GM19351 (cell line): Measurements from ENCODE around the gene VEGFA.
"Not testable (repeated sequence)": the region's sequence is repeated elsewhere in the genome, so short reads cannot be mapped to it uniquely, and the experiment has no call there.

ENCODE experiments used
- ATAC-seq: cut with Tn5 transposase; IDR thresholded peaks from one replicate; pipeline ENCODE4 v1.9.1; 2021; ENCODE audit warnings: mild to moderate bottlenecking, moderate library complexity; ENCODE audit not compliant: unreplicated experiment

Gene VEGFA

GRCh38 chr6:43818973-43819372 lies 49.0 kb downstream of the VEGFA start:
- ATAC-seq: not testable (repeated sequence)

- ATAC-seq: no peak
Observed at GRCh38 chr6:43819958-43820357, 49.9 kb downstream of the VEGFA start.

- ATAC-seq: no peak
Observed at GRCh38 chr6:43820486-43820885, 50.5 kb downstream of the VEGFA start.

- ATAC-seq: no peak
Observed at GRCh38 chr6:43821101-43821886, 51.3 kb downstream of the VEGFA start.

GRCh38 chr6:43823390-43823789 lies 53.4 kb downstream of the VEGFA start:
- ATAC-seq: no peak

GRCh38 chr6:43823879-43824702 lies 54.1 kb downstream of the VEGFA start:
- ATAC-seq: no peak

GRCh38 chr6:43824703-43825064 lies 54.7 kb downstream of the VEGFA start:
- ATAC-seq: no peak

- ATAC-seq: no peak
Observed at GRCh38 chr6:43825187-43826115, 55.4 kb downstream of the VEGFA start.

GRCh38 chr6:43826730-43827129 lies 56.7 kb downstream of the VEGFA start:
- ATAC-seq: no peak

GRCh38 chr6:43827898-43828297 lies 57.9 kb downstream of the VEGFA start:
- no peak for ATAC-seq

- ATAC-seq: no peak
Observed at GRCh38 chr6:43828711-43829110, 58.7 kb downstream of the VEGFA start.

GRCh38 chr6:43829470-43829869 lies 59.5 kb downstream of the VEGFA start:
- no peak for ATAC-seq

GRCh38 chr6:43830775-43831174 lies 60.8 kb downstream of the VEGFA start:
- ATAC-seq: no peak

GRCh38 chr6:43831191-43831590 lies 61.2 kb downstream of the VEGFA start:
- ATAC-seq: no peak

GRCh38 chr6:43833223-43833995 lies 63.4 kb downstream of the VEGFA start:
- ATAC-seq: no peak

GRCh38 chr6:43833996-43834390 lies 64.0 kb downstream of the VEGFA start:
- no peak for ATAC-seq

GRCh38 chr6:43834528-43835155 lies 64.6 kb downstream of the VEGFA start:
- ATAC-seq: no peak

- no peak for ATAC-seq
Observed at GRCh38 chr6:43835872-43836419, 65.9 kb downstream of the VEGFA start.
